HG03175 (cell line): ENCODE results near the gene PLEKHG3.

ENCODE experiments used
- ATAC-seq: cut with Tn5 transposase; IDR thresholded peaks from one replicate; pipeline ENCODE4 v1.9.1; 2021; ENCODE audit warnings: mild to moderate bottlenecking, moderate library complexity; ENCODE audit not compliant: unreplicated experiment

The PLEKHG3 gene

DNA sequence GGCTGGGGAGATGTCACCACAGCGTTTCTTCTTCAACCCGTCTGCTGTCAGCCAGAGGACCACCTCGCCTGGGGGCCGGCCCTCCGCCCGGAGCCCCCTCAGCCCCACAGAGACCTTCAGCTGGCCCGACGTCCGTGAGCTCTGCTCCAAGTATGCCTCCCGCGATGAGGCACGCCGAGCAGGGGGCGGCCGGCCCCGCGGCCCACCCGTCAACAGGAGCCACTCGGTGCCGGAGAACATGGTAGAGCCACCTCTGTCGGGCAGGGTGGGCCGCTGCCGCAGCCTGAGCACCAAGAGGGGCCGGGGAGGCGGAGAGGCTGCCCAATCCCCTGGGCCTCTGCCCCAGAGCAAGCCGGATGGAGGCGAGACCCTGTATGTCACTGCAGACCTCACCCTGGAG lies 38.8 kb downstream of the PLEKHG3 start:
- no peak for ATAC-seq

GRCh38 chr14:64745511-64746091 lies 41.4 kb downstream of the PLEKHG3 start:
- no peak for ATAC-seq

DNA sequence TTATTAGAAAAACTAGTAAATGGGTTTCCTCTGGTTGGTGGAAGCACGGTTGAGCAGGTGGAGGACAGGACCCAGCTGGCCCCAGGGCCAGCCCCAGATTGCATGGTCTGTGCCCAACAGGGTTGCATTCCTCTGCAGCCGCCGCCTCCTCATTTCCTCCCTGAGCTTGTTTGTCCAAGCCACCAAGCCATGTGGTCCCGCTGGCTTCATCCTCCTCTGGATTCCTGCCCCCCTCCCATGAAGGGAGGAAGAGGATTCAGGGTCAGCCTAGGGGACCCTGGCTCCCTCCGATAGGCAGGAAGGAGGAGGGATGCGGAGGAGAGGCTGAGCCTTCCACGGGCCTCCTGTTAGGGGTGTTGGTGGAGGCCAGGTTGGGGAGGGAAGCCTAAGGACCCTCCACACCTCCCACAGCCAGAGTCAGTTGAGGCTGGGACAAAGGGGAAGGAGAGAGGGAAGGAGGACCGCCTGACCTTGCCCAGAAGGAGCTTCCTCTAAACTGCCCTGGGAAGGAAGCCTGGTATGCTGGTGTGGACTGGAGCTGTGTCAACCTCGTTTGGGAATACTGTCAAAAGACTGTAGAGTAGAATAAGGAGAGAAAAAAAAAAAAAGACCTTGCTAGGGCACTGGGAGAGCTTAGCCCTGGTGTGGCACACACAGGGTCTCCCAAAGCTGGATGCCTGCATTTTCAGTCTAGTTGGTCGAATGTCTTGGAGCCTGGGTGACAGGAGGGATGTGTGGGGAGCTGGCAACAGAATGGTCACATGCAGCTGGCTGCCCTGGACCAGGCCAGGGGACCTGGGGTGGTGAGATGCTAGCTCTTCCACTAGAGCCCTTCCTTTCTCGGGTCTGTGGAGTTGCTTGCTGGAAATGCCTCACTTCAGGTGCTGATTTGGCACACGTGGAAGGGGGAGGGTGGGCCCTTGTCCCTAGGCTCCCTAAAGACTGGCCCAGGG lies 42.4 kb downstream of the PLEKHG3 start:
- no peak for ATAC-seq

GRCh38 chr14:64747327-64747726 lies 43.1 kb downstream of the PLEKHG3 start:
- no peak for ATAC-seq

DNA sequence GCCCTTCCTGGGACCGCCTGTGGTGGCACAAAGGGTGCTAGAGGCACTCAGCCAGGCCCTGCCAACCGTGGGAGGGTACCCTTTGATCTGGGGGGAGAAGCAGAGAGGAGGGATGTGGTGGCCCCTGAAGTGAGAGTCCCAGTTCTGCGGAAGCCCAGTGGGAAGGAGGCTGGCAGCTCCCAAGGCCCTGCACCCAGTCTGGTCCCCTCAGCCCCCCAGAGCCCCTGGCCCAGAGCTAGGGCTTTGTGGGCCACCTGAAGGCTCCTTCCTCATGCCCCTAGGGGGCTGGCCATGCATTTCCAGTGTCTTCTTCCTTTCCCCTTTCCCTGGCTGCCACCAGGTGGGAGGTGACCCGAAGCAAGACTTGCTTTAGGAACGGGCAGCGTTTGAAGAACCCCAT lies 44.3 kb downstream of the PLEKHG3 start:
- ATAC-seq = no peak

DNA sequence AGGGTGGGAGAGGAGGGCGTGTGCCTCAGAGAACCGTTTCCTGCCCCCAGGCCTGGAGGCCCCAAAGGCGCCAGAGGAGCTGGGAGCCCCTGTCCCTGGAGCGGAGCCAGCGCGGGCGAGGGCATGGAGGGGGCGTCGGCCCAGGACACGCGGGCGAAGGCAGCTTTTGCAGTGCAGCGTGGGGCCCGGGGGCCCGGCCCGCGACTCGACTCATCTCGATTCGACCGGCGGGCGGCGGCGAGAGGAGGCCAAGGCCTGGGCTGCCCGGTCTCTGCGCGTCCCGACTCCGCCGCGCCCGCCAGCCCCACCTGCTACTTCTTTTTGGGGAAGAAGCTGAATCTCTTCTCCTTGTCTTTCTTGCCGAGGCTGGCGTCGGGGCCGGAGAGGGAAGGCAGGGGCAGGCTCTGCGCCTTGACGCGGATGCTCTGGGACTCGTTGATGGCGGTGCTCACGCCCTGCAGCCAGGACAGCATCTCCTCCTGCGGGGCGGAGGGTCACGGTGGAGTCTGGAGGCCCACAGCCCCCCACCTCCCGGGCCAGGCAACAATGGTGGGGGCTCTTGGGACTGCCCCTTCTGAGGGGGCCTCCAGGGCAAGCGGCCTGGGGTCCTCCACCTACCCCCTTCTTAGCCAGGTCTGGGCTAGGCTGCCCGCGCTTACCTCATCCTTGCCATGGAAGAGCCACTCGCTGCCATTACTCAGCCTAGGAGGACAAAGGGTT lies 44.9 kb downstream of the PLEKHG3 start:
- no peak for ATAC-seq

DNA sequence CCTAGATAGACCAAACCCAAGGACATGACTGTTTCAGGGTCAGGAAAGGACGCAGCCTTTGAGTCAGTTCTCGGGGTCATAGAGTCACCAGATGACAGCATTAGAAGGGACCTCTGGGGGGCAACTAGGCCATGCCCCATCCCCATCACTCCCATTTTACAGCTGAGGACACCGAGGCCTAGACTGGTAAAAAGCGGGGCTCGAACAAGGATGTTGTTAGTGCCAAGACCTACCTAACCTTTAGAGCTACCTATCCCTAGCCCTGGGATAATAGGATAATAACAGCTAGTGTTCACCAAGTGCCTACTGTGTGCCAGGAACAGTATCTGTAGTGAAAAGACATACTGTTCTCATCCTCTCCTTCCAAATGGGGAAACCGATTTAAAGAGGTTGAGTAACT lies 48.7 kb downstream of the PLEKHG3 start:
- no peak for ATAC-seq

DNA sequence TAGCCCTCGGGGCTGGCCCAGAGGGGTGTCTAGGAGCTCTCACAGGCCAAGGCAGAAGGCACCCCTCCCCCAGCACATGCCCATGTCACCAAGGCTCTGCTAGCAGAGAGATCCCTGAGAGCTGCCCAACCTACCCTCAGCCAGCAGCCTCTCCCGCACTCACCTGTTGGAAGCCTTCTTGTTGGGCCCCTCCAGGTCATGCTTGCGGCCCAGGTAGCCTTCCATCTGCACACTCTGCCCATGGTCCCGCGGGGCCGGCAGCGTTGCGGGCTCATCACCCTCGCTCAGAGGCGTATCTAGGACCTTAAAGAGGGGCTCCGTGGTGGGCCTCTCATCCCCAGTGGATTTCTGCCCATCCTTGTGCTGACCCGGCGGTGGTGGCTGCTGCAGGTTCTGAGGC lies 49.1 kb downstream of the PLEKHG3 start:
- ATAC-seq = no peak

DNA sequence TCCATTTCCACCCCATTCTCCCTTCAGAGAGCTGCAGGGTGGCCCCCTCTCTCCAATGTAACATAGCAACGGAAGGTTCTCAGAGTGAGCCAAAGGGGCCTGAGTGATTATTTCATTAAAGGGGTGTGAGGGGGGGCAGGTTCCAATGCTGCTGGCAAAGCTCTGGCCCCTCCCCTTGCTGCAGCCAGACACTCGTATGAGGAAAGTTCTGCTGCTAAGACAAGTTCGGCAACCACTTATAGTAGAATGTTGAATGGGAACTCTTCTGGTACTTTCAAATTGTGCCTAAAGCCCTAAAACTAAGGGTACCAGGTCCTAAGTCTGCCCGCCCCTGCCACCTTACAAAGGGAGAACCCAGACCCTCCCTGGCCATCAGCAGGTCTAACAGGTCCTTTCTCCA lies 49.8 kb downstream of the PLEKHG3 start:
- ATAC-seq = no peak

- no peak for ATAC-seq
Measured at GRCh38 chr14:64754685-64755084, 50.5 kb downstream of the PLEKHG3 start.

DNA sequence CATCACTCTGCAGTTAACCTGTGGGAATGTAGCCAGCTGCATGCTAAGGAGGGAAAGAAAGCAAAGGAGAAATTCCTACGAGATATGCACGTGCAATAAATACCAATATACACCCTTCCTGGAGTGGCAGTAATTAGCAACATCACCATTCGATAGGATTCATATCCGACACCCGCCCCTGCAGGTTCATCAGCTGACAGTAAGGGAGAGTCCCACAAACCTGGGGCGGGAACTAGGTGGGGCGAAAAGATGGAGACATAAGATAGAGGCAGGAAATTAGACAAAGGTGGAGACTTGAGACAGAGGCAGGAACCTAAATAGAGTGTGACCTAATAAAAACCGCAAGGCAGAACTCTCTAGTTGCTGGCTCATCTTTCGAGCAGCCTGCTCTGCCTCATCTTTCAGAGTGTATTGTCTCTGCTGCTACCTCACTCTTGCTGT lies 51.6 kb downstream of the PLEKHG3 start:
- ATAC-seq = no peak

- no peak for ATAC-seq
Measured at GRCh38 chr14:64756712-64757111, 52.5 kb downstream of the PLEKHG3 start.

DNA sequence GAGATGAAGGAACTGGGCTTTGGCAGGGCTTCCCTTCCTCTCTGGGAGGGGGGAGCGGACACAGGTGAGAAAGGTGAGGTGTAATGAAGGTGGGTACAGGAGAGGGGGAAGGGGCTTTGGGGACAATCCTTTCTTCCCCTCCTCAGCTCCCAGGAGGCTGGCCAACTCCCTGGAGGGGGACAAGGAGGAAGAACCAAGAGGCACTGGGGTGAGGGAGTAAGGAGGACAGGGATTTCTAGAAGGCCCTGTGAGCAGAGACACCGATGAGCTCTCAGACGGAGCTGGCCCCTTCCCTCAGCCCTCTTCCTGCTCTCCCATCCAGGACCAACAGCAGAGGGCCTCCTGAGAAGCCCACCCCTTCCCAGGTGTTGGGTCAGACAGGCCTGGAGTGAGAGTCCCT lies 53.4 kb downstream of the PLEKHG3 start:
- ATAC-seq = no peak

DNA sequence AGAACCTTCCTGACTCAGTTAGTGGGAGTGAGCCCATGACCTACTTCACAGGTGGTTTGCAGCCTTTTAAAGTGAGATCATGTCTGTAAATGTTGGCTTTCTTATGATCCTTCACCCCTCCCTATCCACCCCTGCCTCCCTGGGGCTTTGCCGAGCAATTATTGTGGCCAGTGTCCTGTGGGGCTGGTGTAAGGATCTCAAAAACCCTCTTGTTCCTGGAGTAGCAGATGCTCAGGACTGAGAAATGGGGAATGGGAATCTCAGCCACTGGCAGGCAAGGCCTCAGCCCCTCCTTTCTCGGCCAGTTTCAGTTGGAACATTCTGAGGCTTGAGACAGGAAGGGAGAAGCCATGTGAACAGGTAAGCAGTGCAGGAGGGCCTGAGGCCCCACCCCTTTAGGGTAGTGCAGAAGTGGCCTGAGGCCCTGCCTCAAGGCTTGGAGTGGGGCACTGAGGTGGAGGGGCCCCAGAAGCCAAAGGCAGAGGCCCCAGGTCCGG lies 53.8 kb downstream of the PLEKHG3 start:
- no peak for ATAC-seq

DNA sequence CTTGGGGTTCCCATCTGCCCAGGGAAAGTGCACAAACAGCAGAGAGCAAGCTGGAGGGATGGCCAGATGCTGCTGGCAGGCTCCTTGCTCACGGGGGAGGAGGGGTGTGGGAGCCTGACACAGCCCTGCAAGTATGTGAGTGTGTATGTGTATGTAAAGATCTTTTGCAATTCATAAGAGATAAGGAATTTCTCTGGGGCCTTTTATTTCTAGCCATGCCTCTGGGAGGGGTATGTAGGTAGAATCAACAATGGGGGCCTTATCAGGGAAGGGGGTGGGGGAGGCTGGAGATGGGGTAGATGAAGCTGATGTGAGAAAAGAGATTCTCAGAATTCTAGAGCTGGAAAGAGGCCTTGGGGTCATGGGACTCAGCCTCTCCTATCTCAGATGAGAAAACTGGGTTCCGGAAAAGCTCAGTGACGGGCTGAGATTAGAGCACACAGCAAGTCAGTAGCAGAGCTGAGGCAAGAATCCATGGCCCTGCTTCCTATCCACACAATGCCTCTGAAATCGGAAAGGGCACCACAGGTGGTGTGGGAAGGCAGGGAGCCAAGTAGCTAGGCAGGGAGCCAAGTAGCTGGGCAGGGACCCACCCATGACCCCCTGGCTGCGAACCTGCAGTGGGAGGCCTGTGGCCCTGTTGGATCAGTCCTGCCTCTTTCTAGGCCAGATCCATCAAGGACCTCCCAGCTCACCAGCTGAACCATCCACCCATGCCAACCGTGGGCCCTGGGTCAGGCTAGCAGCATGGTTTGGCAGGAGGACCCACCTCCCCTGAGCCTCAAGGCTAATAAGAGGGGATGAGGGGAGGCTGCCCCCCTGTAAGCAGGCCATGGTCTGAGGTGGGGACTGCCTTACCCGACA lies 54.7 kb downstream of the PLEKHG3 start:
- ATAC-seq = no peak

- no peak for ATAC-seq
Measured at GRCh38 chr14:64759555-64759938, 55.3 kb downstream of the PLEKHG3 start.

GRCh38 chr14:64760146-64760755 lies 56.0 kb downstream of the PLEKHG3 start:
- ATAC-seq = no peak

DNA sequence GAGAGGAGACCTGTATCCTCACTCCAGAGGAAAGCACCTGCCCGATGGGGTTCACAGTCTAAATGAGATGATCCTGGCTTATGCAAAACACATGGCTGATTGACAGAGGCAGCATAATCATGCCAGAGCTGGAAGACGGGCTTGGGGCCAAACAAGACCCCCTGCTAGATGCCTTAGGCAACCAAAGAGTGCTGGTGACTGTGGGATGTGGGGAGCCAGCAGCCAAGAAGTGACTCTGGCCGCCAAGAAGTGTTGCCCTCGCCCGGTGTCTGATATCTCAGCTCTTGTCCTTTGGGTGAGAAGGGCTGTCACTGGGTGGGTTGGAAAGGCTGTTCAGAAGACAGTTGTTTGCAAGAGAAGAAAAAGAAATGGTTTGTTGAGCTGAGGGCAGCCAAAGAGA lies 56.7 kb downstream of the PLEKHG3 start:
- no peak for ATAC-seq

- ATAC-seq = no peak
Measured at GRCh38 chr14:64761441-64762043, 57.3 kb downstream of the PLEKHG3 start.
